ENCODE measurements around the gene SLC9A9. TPM values are rescaled to one million over a fixed set of nuclear protein-coding genes. Genes with fewer than 3 reads are reported as not detected.

The SLC9A9 gene
- total and polyA plus RNA-seq, 4 donors = 3.3 to 15.0 (median 6.1) TPM

DNA sequence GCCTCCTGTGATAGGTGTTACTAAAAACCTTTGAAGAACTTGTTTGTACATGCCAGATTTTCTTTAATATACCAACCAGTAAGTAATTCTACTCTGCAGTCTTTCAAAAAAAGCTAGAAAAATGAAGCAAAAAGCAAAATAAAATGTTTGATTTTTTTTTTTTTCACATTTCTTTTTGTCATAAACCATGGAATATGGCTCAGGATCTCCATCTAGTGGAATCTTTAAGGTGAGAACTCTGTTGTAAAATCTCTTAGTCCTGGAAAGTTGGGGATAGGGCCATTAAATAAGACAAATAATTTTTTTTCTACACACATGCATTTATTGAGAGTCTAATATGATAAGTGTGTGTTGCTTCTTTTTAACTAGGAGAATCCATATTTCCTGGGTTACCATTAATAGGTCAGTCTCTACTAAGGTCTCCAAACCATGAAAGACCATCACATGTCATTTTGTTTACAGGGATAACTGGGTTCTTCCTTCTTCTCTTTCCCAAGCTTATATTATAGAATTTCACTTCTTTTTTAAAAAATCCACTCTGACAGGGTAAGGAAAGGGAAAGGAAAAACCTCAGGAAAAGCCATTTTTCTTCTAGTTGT is 84.6 kb downstream of the SLC9A9 start:
- no peak for TF ChIP-seq FOXA2 (IDR thresholded peaks at IDR 0.05)
- TF ChIP-seq HNF4A (conservative IDR thresholded peaks at IDR 0.05) = no peak
- TF ChIP-seq, protein P1, sequence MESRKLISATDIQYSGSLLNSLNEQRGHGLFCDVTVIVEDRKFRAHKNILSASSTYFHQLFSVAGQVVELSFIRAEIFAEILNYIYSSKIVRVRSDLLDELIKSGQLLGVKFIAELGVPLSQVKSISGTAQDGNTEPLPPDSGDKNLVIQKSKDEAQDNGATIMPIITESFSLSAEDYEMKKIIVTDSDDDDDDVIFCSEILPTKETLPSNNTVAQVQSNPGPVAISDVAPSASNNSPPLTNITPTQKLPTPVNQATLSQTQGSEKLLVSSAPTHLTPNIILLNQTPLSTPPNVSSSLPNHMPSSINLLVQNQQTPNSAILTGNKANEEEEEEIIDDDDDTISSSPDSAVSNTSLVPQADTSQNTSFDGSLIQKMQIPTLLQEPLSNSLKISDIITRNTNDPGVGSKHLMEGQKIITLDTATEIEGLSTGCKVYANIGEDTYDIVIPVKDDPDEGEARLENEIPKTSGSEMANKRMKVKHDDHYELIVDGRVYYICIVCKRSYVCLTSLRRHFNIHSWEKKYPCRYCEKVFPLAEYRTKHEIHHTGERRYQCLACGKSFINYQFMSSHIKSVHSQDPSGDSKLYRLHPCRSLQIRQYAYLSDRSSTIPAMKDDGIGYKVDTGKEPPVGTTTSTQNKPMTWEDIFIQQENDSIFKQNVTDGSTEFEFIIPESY (IDR thresholded peaks at IDR 0.05) = no peak
- TF ChIP-seq RAD21 (IDR thresholded peaks at IDR 0.05) = peak; percentile 67
- TF ChIP-seq, protein P2, sequence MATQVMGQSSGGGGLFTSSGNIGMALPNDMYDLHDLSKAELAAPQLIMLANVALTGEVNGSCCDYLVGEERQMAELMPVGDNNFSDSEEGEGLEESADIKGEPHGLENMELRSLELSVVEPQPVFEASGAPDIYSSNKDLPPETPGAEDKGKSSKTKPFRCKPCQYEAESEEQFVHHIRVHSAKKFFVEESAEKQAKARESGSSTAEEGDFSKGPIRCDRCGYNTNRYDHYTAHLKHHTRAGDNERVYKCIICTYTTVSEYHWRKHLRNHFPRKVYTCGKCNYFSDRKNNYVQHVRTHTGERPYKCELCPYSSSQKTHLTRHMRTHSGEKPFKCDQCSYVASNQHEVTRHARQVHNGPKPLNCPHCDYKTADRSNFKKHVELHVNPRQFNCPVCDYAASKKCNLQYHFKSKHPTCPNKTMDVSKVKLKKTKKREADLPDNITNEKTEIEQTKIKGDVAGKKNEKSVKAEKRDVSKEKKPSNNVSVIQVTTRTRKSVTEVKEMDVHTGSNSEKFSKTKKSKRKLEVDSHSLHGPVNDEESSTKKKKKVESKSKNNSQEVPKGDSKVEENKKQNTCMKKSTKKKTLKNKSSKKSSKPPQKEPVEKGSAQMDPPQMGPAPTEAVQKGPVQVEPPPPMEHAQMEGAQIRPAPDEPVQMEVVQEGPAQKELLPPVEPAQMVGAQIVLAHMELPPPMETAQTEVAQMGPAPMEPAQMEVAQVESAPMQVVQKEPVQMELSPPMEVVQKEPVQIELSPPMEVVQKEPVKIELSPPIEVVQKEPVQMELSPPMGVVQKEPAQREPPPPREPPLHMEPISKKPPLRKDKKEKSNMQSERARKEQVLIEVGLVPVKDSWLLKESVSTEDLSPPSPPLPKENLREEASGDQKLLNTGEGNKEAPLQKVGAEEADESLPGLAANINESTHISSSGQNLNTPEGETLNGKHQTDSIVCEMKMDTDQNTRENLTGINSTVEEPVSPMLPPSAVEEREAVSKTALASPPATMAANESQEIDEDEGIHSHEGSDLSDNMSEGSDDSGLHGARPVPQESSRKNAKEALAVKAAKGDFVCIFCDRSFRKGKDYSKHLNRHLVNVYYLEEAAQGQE (IDR thresholded peaks at IDR 0.05) = no peak
- TF ChIP-seq GABPA (IDR thresholded peaks at IDR 0.05 in 1 of 2, conservative IDR thresholded peaks at IDR 0.05 in 1 of 2) = no peak
- TF ChIP-seq RXRA (IDR thresholded peaks at IDR 0.05) = no peak
- TF ChIP-seq SP1 (IDR thresholded peaks at IDR 0.05) = no peak
- TF ChIP-seq, protein P3, sequence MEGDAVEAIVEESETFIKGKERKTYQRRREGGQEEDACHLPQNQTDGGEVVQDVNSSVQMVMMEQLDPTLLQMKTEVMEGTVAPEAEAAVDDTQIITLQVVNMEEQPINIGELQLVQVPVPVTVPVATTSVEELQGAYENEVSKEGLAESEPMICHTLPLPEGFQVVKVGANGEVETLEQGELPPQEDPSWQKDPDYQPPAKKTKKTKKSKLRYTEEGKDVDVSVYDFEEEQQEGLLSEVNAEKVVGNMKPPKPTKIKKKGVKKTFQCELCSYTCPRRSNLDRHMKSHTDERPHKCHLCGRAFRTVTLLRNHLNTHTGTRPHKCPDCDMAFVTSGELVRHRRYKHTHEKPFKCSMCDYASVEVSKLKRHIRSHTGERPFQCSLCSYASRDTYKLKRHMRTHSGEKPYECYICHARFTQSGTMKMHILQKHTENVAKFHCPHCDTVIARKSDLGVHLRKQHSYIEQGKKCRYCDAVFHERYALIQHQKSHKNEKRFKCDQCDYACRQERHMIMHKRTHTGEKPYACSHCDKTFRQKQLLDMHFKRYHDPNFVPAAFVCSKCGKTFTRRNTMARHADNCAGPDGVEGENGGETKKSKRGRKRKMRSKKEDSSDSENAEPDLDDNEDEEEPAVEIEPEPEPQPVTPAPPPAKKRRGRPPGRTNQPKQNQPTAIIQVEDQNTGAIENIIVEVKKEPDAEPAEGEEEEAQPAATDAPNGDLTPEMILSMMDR (IDR thresholded peaks at IDR 0.05; ENCODE audit: low read depth, low read length, missing input control) = peak; percentile 30
- no peak overlapping the region for H3K27ac ChIP-seq (ENCODE audit: low read depth in 1 of 2, low read length in 2 of 2)
- H3K4me1 ChIP-seq (ENCODE audit: control insufficient read depth in 4 of 4, insufficient read depth in 4 of 4, low read length in 3 of 4) = no peaks in the 10 kb centered on the region
- no peak overlapping the region for H3K4me3 ChIP-seq (ENCODE audit: low read depth in 1 of 3, low read length in 3 of 3)
- no peaks in the 10 kb centered on the region for H3K36me3 ChIP-seq (ENCODE audit: control insufficient read depth in 4 of 4, insufficient read depth in 3 of 4, low read depth in 1 of 4, low read length in 3 of 4)
- H3K9ac ChIP-seq (ENCODE audit: low read depth in 1 of 2, low read length in 2 of 2) = no peak overlapping the region
- H3K27me3 ChIP-seq (ENCODE audit: control insufficient read depth in 4 of 4, insufficient read depth in 4 of 4, low read length in 3 of 4) = no peaks in the 10 kb centered on the region
- no peak for DNase-seq (ENCODE audit: low spot score)
- H3K9me3 ChIP-seq (ENCODE audit: control insufficient read depth in 4 of 4, low read length in 3 of 4) = no peaks in the 10 kb centered on the region

DNA sequence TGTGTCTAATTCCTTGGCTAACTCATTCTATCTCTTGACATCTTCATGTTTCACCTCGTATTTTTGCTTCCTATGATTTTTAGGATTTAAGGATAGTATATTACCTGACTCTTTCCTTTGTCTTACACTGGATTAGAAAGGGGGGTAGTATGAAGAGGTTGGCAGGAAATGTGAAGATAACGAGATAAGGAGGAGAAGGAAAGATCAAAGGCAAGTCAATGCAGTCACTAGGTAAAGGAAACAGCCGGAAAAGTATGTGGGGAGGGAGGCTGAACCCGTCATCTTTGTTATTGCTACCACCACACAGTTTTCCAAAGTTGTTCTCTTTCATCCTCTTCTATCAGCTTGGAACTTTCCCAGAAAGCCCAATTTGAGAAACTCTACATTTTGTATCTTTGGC is 90.6 kb downstream of the SLC9A9 start:
- no peak overlapping the region for H3K27ac ChIP-seq (ENCODE audit: low read depth in 1 of 2, low read length in 2 of 2)
- WGBS = 70% methylated on average over 4 of the region's 4 CpGs
- H3K9me3 ChIP-seq (ENCODE audit: control insufficient read depth in 4 of 4, low read length in 3 of 4) = no peaks in the 10 kb centered on the region
- H3K36me3 ChIP-seq (ENCODE audit: control insufficient read depth in 4 of 4, insufficient read depth in 3 of 4, low read depth in 1 of 4, low read length in 3 of 4) = no peaks in the 10 kb centered on the region
- no peak overlapping the region for H3K4me3 ChIP-seq (ENCODE audit: low read depth in 1 of 3, low read length in 3 of 3)
- H3K27me3 ChIP-seq (ENCODE audit: control insufficient read depth in 4 of 4, insufficient read depth in 4 of 4, low read length in 3 of 4) = peaks cover 0 to 3% (median 0%) of the 10 kb centered on the region in 4 donors
- TF ChIP-seq GABPA (IDR thresholded peaks at IDR 0.05 in 1 of 2, conservative IDR thresholded peaks at IDR 0.05 in 1 of 2) (no peak), NR2F2 (IDR thresholded peaks at IDR 0.05) (no peak), RXRA (IDR thresholded peaks at IDR 0.05) (no peak), TAF1 (conservative IDR thresholded peaks at IDR 0.05) (no peak), FOXA2 (IDR thresholded peaks at IDR 0.05) (no peak), HNF4A (conservative IDR thresholded peaks at IDR 0.05) (no peak), RAD21 (IDR thresholded peaks at IDR 0.05) (no peak), HNF4G (IDR thresholded peaks at IDR 0.05) (no peak), EGR1 (IDR thresholded peaks at IDR 0.05; ENCODE audit: low read depth in 2 of 2) (no peak)
- TF ChIP-seq, protein P1 (IDR thresholded peaks at IDR 0.05) = no peak
- TF ChIP-seq, protein P3 (IDR thresholded peaks at IDR 0.05; ENCODE audit: low read depth, low read length, missing input control) = no peak
- TF ChIP-seq, protein P4, sequence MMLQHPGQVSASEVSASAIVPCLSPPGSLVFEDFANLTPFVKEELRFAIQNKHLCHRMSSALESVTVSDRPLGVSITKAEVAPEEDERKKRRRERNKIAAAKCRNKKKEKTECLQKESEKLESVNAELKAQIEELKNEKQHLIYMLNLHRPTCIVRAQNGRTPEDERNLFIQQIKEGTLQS (IDR thresholded peaks at IDR 0.05) = no peak
- TF ChIP-seq, protein P5, sequence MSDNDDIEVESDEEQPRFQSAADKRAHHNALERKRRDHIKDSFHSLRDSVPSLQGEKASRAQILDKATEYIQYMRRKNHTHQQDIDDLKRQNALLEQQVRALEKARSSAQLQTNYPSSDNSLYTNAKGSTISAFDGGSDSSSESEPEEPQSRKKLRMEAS (IDR thresholded peaks at IDR 0.05) = no peak
- no peak overlapping the region for H3K9ac ChIP-seq (ENCODE audit: low read depth in 1 of 2, low read length in 2 of 2)
- DNase-seq (ENCODE audit: low spot score) = no peak
- no peaks in the 10 kb centered on the region for H3K4me1 ChIP-seq (ENCODE audit: control insufficient read depth in 4 of 4, insufficient read depth in 4 of 4, low read length in 3 of 4)
